ENCODE measurements around the gene CDH23. TPM values are rescaled to one million over a fixed set of nuclear protein-coding genes. Genes with fewer than 3 reads are reported as not detected.

CDH23 gene
- total RNA-seq, 1 experiment from 2014 or later = 2.9 TPM

DNA sequence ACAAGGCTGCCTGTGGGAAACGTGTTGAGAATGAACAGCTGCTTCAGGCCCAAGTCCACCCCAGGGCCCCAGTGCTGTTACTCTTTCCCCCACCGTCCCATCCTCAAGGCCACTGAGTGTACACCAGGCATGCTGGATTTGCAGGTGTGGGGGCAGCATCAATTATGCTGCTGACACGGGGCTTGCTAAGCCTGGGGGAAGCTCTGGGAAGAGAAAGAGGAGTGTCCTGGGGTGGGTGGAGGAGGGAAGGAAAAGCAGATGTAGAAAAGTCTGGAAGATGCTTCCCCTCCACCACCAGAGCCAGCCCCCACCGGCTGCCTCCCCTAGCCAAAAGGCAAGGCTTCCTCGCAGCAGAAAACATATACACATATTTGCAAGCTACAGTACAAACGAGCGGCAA is 153.9 kb downstream of the CDH23 start:
- no peak for DNase-seq (ENCODE audit: low spot score)
- H3K9me3 Mint-ChIP-seq = no peaks in the 10 kb centered on the region
- ATAC-seq = no peak
- H3K4me1 Mint-ChIP-seq = peaks cover 46% of the 10 kb centered on the region
- POLR2A ChIA-PET = no interaction called here
- TF ChIP-seq MYBL2 (CRISPR knock-in tag; IDR thresholded peaks at IDR 0.05) (no peak), SMAD4 (CRISPR knock-in tag; IDR thresholded peaks at IDR 0.05) (no peak), ERG (CRISPR knock-in tag; IDR thresholded peaks at IDR 0.05) (no peak)
- TF ChIP-seq, protein P1, sequence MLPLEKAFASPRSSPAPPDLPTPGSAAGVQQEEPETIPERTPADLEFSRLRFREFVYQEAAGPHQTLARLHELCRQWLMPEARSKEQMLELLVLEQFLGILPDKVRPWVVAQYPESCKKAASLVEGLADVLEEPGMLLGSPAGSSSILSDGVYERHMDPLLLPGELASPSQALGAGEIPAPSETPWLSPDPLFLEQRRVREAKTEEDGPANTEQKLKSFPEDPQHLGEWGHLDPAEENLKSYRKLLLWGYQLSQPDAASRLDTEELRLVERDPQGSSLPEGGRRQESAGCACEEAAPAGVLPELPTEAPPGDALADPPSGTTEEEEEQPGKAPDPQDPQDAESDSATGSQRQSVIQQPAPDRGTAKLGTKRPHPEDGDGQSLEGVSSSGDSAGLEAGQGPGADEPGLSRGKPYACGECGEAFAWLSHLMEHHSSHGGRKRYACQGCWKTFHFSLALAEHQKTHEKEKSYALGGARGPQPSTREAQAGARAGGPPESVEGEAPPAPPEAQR (CRISPR knock-in tag; IDR thresholded peaks at IDR 0.05) = no peak
- no peak overlapping the region for H3K27ac Mint-ChIP-seq
- no peaks in the 10 kb centered on the region for H3K27me3 Mint-ChIP-seq (ENCODE audit: low read depth)
- CTCF ChIA-PET = interaction anchor here (0.6 to 5.2 kb wide), 7 partner anchors 10 to 186 kb away, joined by 3 to 37 read pairs (median 5); no protein-coding TSS in a partner anchor
- H3K4me3 Mint-ChIP-seq = no peak overlapping the region
- no peaks in the 10 kb centered on the region for H3K36me3 Mint-ChIP-seq

DNA sequence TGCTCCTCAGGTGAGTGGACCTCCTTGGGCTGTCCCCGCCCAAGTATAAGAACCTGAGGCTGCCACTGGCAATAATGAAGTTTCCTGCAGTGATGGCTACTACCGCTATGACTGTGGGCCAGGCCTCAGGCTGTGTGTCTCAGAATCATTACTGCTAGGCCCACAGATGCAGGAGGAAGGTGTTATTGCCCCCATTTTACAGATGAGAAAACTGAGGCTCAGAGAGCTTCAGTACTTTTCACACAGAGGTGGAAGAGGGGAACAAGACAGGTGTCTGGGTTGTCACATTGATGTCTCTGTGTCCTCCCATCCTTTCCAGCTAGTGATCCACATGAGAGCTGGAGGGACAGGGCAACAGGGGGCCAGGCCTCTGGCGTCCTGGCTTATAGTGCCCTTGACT is 155.2 kb downstream of the CDH23 start:
- DNase-seq (ENCODE audit: low spot score) (no peak), ATAC-seq (no peak)
- ChIA-PET CTCF (interaction anchor here (2.0 to 5.2 kb wide), 2 partner anchors 17 to 56 kb away, joined by 5 to 37 read pairs; no protein-coding TSS in a partner anchor), POLR2A (no interaction called here)
- Mint-ChIP-seq H3K36me3 (no peaks in the 10 kb centered on the region), H3K9me3 (no peaks in the 10 kb centered on the region), H3K27ac (no peak overlapping the region), H3K4me1 (peaks cover 46% of the 10 kb centered on the region), H3K4me3 (no peak overlapping the region), H3K27me3 (ENCODE audit: low read depth) (no peaks in the 10 kb centered on the region)
- TF ChIP-seq, protein P2, sequence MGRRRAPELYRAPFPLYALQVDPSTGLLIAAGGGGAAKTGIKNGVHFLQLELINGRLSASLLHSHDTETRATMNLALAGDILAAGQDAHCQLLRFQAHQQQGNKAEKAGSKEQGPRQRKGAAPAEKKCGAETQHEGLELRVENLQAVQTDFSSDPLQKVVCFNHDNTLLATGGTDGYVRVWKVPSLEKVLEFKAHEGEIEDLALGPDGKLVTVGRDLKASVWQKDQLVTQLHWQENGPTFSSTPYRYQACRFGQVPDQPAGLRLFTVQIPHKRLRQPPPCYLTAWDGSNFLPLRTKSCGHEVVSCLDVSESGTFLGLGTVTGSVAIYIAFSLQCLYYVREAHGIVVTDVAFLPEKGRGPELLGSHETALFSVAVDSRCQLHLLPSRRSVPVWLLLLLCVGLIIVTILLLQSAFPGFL (CRISPR knock-in tag; IDR thresholded peaks at IDR 0.05; ENCODE audit: borderline replicate concordance) = no peak
- TF ChIP-seq TCF7 (CRISPR knock-in tag; IDR thresholded peaks at IDR 0.05; ENCODE audit: low read depth) (no peak), ZNF396 (CRISPR knock-in tag; IDR thresholded peaks at IDR 0.05; ENCODE audit: borderline replicate concordance) (no peak)

GRCh38 chr10:71553432-71553831 is 156.7 kb downstream of the CDH23 start:
- no peak overlapping the region for H3K27ac Mint-ChIP-seq
- POLR2A ChIA-PET = interaction anchor here (1.1 kb wide), 1 partner anchor 9 kb away, joined by 3 read pairs; no protein-coding TSS in a partner anchor
- ATAC-seq (peak; percentile 59), DNase-seq (ENCODE audit: low spot score) (no peak)
- peaks cover 46% of the 10 kb centered on the region for H3K4me1 Mint-ChIP-seq
- no peak overlapping the region for H3K4me3 Mint-ChIP-seq
- no peaks in the 10 kb centered on the region for H3K27me3 Mint-ChIP-seq (ENCODE audit: low read depth)
- no peaks in the 10 kb centered on the region for H3K9me3 Mint-ChIP-seq
- CTCF ChIA-PET = interaction anchor here (1.0 to 2.5 kb wide), 9 partner anchors 16 to 234 kb away, joined by 3 to 17 read pairs (median 5); partner anchors contain the start of gene SLC29A3
- no peaks in the 10 kb centered on the region for H3K36me3 Mint-ChIP-seq
- TF ChIP-seq CTCF (IDR thresholded peaks at IDR 0.05) = no peak
- no peak for TF ChIP-seq CREB1 (CRISPR knock-in tag; IDR thresholded peaks at IDR 0.05)
- no peak for TF ChIP-seq SMAD4 (CRISPR knock-in tag; IDR thresholded peaks at IDR 0.05)
- no peak for TF ChIP-seq ZNF396 (CRISPR knock-in tag; IDR thresholded peaks at IDR 0.05; ENCODE audit: borderline replicate concordance)
- TF ChIP-seq E2F5 (CRISPR knock-in tag; IDR thresholded peaks at IDR 0.05) = no peak
- TF ChIP-seq GRHL2 (CRISPR knock-in tag; IDR thresholded peaks at IDR 0.05; ENCODE audit: insufficient replicate concordance, severe bottlenecking) = no peak
- no peak for TF ChIP-seq ZNF281 (CRISPR knock-in tag; IDR thresholded peaks at IDR 0.05)
- TF ChIP-seq, protein P3, sequence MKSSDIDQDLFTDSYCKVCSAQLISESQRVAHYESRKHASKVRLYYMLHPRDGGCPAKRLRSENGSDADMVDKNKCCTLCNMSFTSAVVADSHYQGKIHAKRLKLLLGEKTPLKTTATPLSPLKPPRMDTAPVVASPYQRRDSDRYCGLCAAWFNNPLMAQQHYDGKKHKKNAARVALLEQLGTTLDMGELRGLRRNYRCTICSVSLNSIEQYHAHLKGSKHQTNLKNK (CRISPR knock-in tag; IDR thresholded peaks at IDR 0.05) = no peak
- no peak for TF ChIP-seq PRDM15 (CRISPR knock-in tag; IDR thresholded peaks at IDR 0.05)
- TF ChIP-seq MXD4 (CRISPR knock-in tag; IDR thresholded peaks at IDR 0.05; ENCODE audit: borderline replicate concordance) = no peak
- TF ChIP-seq OVOL2 (CRISPR knock-in tag; IDR thresholded peaks at IDR 0.05; ENCODE audit: borderline replicate concordance) = no peak
- no peak for TF ChIP-seq MAX (CRISPR knock-in tag; IDR thresholded peaks at IDR 0.05)

All from WTC11 (cell line).